A673 (cell line): ENCODE measurements around the gene SF3A1. TPM values are rescaled to one million over a fixed set of nuclear protein-coding genes. Genes with fewer than 3 reads are reported as not detected.

Source experiments
- BruUV-seq: library from RNA; stranded (reverse); fragments of 400-500 nt; replicated peaks from 2 replicates; lab custom pipeline; 2021; lab: Mats Ljungman, UMichigan
- CTCF ChIA-PET: fragments of 300-600 bp; sonication (Branson Sonifier 250); formaldehyde crosslinking; loops from one replicate; lab custom pipeline; 2022; ENCODE audit warnings: antibody characterized with exemption; lab: Charles Lee
- POLR2A ChIA-PET: fragments of 300-600 bp; sonication (Branson Sonifier 250); formaldehyde crosslinking; loops from one replicate; lab custom pipeline; 2022; ENCODE audit warnings: antibody characterized with exemption; ENCODE audit not compliant: low non-redundant PET; lab: Charles Lee
- DNase-seq: peaks from one replicate; pipeline ENCODE4 v3.0.0-alpha.2; 2015; ENCODE audit warnings: low spot score
- H3K27ac ChIP-seq: fragments of 200-600 bp; sonication (generic); 2 replicates; pipeline ENCODE4 v1.5.1; 2016; ENCODE audit warnings: mixed run types, low read depth, mild to moderate bottlenecking, mixed read lengths, antibody characterized with exemption, low read length; ENCODE audit not compliant: poor library complexity, severe bottlenecking
- H3K27me3 ChIP-seq: fragments of 200-600 bp; sonication (generic); replicated peaks from 2 replicates; pipeline ENCODE4 v1.6.1; 2017; ENCODE audit warnings: mixed run types, low read depth, mild to moderate bottlenecking, mixed read lengths, antibody characterized with exemption, low read length; ENCODE audit not compliant: insufficient read depth, poor library complexity
- H3K36me3 ChIP-seq: fragments of 200-600 bp; sonication (generic); 2 replicates; pipeline ENCODE4 v1.6.1; 2016; ENCODE audit warnings: mixed run types, mild to moderate bottlenecking, mixed read lengths, antibody characterized with exemption, low read length; ENCODE audit not compliant: insufficient read depth, poor library complexity, severe bottlenecking
- H3K4me1 ChIP-seq: fragments of 200-600 bp; sonication (generic); 2 replicates; pipeline ENCODE4 v1.6.1; 2017; ENCODE audit warnings: mixed run types, mild to moderate bottlenecking, mixed read lengths, antibody characterized with exemption, low read length; ENCODE audit not compliant: insufficient read depth, poor library complexity, severe bottlenecking
- H3K4me3 ChIP-seq: fragments of 200-600 bp; sonication (generic); 2 replicates; pipeline ENCODE4 v1.5.1; 2016; ENCODE audit warnings: low read depth, mixed run types, mild to moderate bottlenecking, mixed read lengths, low read length; ENCODE audit not compliant: poor library complexity, severe bottlenecking
- H3K9me3 ChIP-seq: fragments of 200-600 bp; sonication (generic); 2 replicates; pipeline ENCODE4 v1.6.1; 2016; ENCODE audit warnings: mixed run types, low read depth, mild to moderate bottlenecking, mixed read lengths, antibody characterized with exemption, low read length; ENCODE audit not compliant: poor library complexity, severe bottlenecking
- EZH2 ChIP-seq: fragments of 200-600 bp; sonication (generic); IDR thresholded peaks from 2 replicates; pipeline ENCODE4 v1.6.1; 2017; ENCODE audit warnings: borderline replicate concordance, low read depth, mild to moderate bottlenecking, mixed read lengths, antibody characterized with exemption, low read length; ENCODE audit not compliant: poor library complexity, severe bottlenecking
- intact Hi-C: fragments of 100-400 bp; cut with micrococcal nuclease; formaldehyde crosslinking; loops from one replicate; pipeline ENCODE4 v1.10.0; 2022; ENCODE audit not compliant: unreplicated experiment
- total RNA-seq: library from RNA; stranded (reverse); gene quantifications from 2 replicates; pipeline ENCODE4 v1.2.3, GENCODE V29; 2021
- TF ChIP-seq, protein P1 (sequence below): fragments of 300-800, 200-600 bp; sonication (generic); conservative IDR thresholded peaks from 2 replicates; pipeline ENCODE4 v1.5.1; 2017; ENCODE audit warnings: low read depth, mild to moderate bottlenecking, antibody characterized with exemption, low read length, moderate library complexity, mixed read lengths

The SF3A1 gene
- total RNA-seq, 1 experiment from 2014 or later, result 366 TPM

DNA sequence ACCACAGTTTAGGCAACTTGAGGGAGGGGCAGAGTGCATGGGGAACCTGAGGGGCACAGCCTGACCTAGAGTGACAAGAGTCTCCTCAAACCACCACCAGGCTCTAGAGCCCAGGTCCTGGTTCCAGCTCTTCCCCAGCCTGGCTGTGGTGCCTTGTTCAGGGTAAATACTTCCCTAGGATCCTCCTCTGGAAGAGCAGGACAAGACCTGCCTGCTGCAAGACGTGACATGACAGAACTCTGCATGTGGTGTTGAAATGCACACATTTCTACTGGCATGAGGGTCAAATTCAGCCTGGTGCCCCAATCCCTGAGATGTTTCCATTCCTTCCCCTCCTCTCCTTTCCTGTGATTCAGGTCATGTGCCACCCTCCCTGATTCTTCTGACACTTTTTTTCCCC, 43.5 kb upstream of the SF3A1 start:
- TF ChIP-seq, protein P1, sequence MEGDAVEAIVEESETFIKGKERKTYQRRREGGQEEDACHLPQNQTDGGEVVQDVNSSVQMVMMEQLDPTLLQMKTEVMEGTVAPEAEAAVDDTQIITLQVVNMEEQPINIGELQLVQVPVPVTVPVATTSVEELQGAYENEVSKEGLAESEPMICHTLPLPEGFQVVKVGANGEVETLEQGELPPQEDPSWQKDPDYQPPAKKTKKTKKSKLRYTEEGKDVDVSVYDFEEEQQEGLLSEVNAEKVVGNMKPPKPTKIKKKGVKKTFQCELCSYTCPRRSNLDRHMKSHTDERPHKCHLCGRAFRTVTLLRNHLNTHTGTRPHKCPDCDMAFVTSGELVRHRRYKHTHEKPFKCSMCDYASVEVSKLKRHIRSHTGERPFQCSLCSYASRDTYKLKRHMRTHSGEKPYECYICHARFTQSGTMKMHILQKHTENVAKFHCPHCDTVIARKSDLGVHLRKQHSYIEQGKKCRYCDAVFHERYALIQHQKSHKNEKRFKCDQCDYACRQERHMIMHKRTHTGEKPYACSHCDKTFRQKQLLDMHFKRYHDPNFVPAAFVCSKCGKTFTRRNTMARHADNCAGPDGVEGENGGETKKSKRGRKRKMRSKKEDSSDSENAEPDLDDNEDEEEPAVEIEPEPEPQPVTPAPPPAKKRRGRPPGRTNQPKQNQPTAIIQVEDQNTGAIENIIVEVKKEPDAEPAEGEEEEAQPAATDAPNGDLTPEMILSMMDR, result no peak
- TF ChIP-seq EZH2, result no peak
- Histone ChIP-seq H3K9me3 (no peaks in the 10 kb centered on the region), H3K36me3 (no peaks in the 10 kb centered on the region), H3K27ac (no peak overlapping the region), H3K27me3 (no peaks in the 10 kb centered on the region), H3K4me3 (no peak overlapping the region), H3K4me1 (peaks cover 18% of the 10 kb centered on the region)
- BruUV-seq, result no TSS peak
- CTCF ChIA-PET, result interaction anchor here (0.7 kb wide), 1 partner anchor 13 kb away, joined by 6 read pairs; the partner anchor contains the start of gene RNF215
- POLR2A ChIA-PET, result no interaction called here
- intact Hi-C loops, result loop anchor here (10.0 kb wide), 1 partner anchor 55 kb away; no protein-coding TSS in a partner anchor
- DNase-seq, result no peak

DNA sequence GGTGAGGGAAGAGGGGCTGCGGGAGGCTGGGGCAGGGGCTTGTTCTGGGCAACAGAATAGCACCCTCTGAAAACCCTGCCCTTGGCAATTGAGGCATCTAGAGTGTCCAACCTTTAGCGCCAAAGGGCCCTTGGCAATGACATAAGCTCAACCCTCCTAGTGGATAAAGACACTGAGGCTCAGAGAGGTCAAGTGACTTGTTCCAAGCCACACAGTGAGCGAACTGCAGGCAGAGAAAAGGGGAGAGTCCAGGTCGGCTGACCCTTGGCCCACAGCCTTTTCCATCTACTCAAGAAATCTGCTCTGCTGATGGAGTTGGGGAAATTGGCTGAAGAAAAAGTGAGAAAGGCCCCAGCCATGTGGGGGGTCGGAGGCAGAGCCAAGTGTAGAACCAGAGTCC, 43.0 kb upstream of the SF3A1 start:
- intact Hi-C loops, result loop anchor here (10.0 kb wide), 1 partner anchor 55 kb away; no protein-coding TSS in a partner anchor
- TF ChIP-seq, protein P1, result no peak
- no peak for TF ChIP-seq EZH2
- no peaks in the 10 kb centered on the region for H3K9me3 ChIP-seq
- peaks cover 18% of the 10 kb centered on the region for H3K4me1 ChIP-seq
- ChIA-PET POLR2A (no interaction called here), CTCF (interaction anchor here (1.1 kb wide), 1 partner anchor 12 kb away, joined by 4 read pairs; the partner anchor contains the start of gene RNF215)
- H3K4me3 ChIP-seq, result no peak overlapping the region
- H3K36me3 ChIP-seq, result no peaks in the 10 kb centered on the region
- DNase-seq, result no peak
- H3K27ac ChIP-seq, result no peak overlapping the region
- BruUV-seq, result no TSS peak
- no peaks in the 10 kb centered on the region for H3K27me3 ChIP-seq

DNA sequence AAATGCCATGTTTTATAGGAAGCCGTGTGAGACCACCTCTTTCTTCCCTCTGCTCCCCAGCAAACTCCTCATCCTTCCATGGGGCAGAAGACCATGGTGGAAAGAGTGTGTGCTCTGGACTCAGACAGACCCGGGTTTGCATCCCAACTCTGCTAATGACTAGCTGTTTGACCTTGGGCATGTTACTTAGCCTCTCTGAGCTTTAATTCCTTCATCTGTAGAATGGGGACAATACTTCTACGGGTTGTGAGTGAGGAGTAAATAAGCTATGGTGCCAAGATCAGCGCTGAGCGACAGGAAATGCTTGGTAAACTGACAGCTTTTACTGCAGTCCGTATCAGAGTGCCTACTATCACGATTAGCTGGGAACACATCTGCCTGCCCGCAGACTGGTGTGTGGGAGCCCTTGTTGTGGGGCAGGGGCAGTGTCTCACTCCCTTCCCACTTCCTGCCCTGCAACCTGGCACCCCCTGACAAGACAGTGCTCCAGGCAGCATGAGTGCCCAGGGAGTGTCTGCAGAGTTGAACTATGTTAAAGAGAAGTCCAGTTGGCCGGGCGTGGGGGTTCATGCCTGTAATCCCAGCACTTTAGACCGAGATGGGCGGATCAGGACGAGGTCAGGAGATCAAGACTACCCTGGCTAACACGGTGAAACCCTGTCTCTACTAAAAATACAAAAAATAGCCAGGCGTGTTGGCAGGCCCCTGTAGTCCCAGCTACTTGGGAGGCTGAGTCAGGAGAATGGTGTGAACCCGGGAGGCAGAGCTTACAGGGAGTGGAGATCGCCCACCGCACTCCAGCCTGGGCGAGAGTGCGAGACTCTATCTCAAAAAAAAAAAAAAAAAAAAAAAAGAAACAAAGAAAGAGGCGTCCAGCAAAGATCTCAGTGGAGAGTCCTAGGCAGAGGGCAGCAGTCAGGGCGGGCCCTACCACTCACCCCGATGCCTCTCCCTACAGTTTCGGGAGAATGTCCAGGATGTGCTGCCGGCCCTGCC, 42.3 kb upstream of the SF3A1 start:
- POLR2A ChIA-PET, result no interaction called here
- TF ChIP-seq EZH2, result no peak
- H3K9me3 ChIP-seq, result no peaks in the 10 kb centered on the region
- CTCF ChIA-PET, result interaction anchor here (1.1 to 1.9 kb wide), 2 partner anchors 11 to 12 kb away, joined by 4 to 5 read pairs; partner anchors contain the start of gene RNF215
- no peaks in the 10 kb centered on the region for H3K36me3 ChIP-seq
- no peaks in the 10 kb centered on the region for H3K27me3 ChIP-seq
- no peak overlapping the region for H3K4me3 ChIP-seq
- no peak overlapping the region for H3K27ac ChIP-seq
- DNase-seq, result no peak
- intact Hi-C loops, result no loop called here
- peaks cover 18% of the 10 kb centered on the region for H3K4me1 ChIP-seq
- no TSS peak for BruUV-seq
